IMR-90 (cell line): ENCODE measurements around the gene LAMC2.

Source experiments
- CEBPB ChIP-seq: IDR thresholded peaks from 2 replicates; pipeline ENCODE4 v1.6.1; 2012; ENCODE audit warnings: low read depth, low read length, improper control_type of control experiment
- MAFK ChIP-seq: IDR thresholded peaks from 2 replicates; pipeline ENCODE4 v1.6.1; 2012; ENCODE audit warnings: low read depth, low read length, improper control_type of control experiment
- SMC3 ChIP-seq: fragments of 150-350 bp; IDR thresholded peaks from 2 replicates; pipeline ENCODE4 v1.6.1; 2016; ENCODE audit warnings: low read depth, mild to moderate bottlenecking, antibody characterized with exemption, low read length, moderate library complexity
- TF ChIP-seq, protein P1 (sequence below): conservative IDR thresholded peaks from 2 replicates; pipeline ENCODE4 v1.5.1; 2012; ENCODE audit warnings: mild to moderate bottlenecking, low read depth, low read length, improper control_type of control experiment

DNA sequence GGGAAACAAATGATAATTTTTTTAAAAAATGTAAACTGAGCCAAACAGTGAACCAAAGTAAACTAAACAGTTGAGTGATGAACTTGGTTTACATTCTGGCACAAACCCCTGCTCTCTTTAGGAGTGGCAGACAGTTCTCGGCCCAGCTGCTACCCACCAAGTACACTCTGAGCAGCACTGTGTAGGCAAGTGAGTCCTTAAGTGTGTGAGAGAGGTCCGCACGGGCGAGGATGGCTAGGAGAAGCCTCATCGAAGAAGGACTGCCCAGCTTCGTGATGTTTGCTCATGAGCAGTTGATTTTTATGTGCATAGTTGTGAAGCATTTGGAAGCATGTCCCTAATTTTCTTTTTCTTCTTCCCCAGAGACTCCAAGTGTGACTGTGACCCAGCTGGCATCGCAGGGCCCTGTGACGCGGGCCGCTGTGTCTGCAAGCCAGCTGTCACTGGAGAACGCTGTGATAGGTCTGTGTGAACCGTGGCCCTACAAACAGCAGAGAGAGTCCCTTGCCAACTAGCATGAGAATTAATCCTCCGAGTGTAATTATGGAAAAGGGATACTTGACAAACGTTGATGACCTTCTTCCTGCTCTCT lies 32.1 kb downstream of the LAMC2 start:
- TF ChIP-seq, protein P1, sequence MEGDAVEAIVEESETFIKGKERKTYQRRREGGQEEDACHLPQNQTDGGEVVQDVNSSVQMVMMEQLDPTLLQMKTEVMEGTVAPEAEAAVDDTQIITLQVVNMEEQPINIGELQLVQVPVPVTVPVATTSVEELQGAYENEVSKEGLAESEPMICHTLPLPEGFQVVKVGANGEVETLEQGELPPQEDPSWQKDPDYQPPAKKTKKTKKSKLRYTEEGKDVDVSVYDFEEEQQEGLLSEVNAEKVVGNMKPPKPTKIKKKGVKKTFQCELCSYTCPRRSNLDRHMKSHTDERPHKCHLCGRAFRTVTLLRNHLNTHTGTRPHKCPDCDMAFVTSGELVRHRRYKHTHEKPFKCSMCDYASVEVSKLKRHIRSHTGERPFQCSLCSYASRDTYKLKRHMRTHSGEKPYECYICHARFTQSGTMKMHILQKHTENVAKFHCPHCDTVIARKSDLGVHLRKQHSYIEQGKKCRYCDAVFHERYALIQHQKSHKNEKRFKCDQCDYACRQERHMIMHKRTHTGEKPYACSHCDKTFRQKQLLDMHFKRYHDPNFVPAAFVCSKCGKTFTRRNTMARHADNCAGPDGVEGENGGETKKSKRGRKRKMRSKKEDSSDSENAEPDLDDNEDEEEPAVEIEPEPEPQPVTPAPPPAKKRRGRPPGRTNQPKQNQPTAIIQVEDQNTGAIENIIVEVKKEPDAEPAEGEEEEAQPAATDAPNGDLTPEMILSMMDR = no peak
- TF ChIP-seq CEBPB = no peak
- TF ChIP-seq SMC3 = no peak
- no peak for TF ChIP-seq MAFK
